Cortex of kidney (tissue), 1 donor: ENCODE results near the gene CDH11.

Experiments used
- DNase-seq: peaks from one replicate; lab custom pipeline; 2025; lab: John Stamatoyannopoulos, UW

CDH11 gene

GRCh38 chr16:65121870-65122723 is at the start of gene CDH11:
Gene CDH11, minus strand, starts transcription at chr16:65122063. Its CDS starts 117,194 bp downstream, at chr16:65004869.
- DNase-seq, result no peak

GRCh38 chr16:65154321-65154720 is 32.5 kb upstream of the CDH11 start:
- DNase-seq, result no peak

GRCh38 chr16:65153365-65154105 is 31.7 kb upstream of the CDH11 start:
- no peak for DNase-seq

GRCh38 chr16:65148804-65149203 is 26.9 kb upstream of the CDH11 start:
- DNase-seq, result no peak

GRCh38 chr16:65142276-65142675 is 20.4 kb upstream of the CDH11 start:
- DNase-seq, result no peak

GRCh38 chr16:65136681-65137080 is 14.8 kb upstream of the CDH11 start:
- DNase-seq, result no peak

- DNase-seq, result no peak
Measured at GRCh38 chr16:65126845-65127624, 5.2 kb upstream of the CDH11 start.

GRCh38 chr16:65125871-65126270 is 4.0 kb upstream of the CDH11 start:
- no peak for DNase-seq

GRCh38 chr16:65125322-65125721 is 3.5 kb upstream of the CDH11 start:
- DNase-seq, result no peak

- DNase-seq, result no peak
Measured at GRCh38 chr16:65124596-65124995, 2.7 kb upstream of the CDH11 start.

- no peak for DNase-seq
Measured at GRCh38 chr16:65124212-65124548, 2.3 kb upstream of the CDH11 start.

- DNase-seq, result no peak
Measured at GRCh38 chr16:65123396-65124211, 1.7 kb upstream of the CDH11 start.

GRCh38 chr16:65122724-65123395 is 997 bp upstream of the CDH11 start:
- no peak for DNase-seq

GRCh38 chr16:65120831-65121721 is 787 bp downstream of the CDH11 start:
- no peak for DNase-seq

GRCh38 chr16:65120461-65120830 is 1.4 kb downstream of the CDH11 start:
- DNase-seq, result no peak

- no peak for DNase-seq
Measured at GRCh38 chr16:65119901-65120401, 1.9 kb downstream of the CDH11 start.

- no peak for DNase-seq
Measured at GRCh38 chr16:65119435-65119834, 2.4 kb downstream of the CDH11 start.

GRCh38 chr16:65118871-65119270 is 3.0 kb downstream of the CDH11 start:
- DNase-seq, result no peak

- DNase-seq, result no peak
Measured at GRCh38 chr16:65117811-65118448, 3.9 kb downstream of the CDH11 start.
